ENCODE data around the gene FMNL1.

The FMNL1 gene

GRCh38 chr17:45258981-45259380, 37.3 kb downstream of the FMNL1 start:
- DNase-seq (ENCODE audit: low read depth): no peak

DNA sequence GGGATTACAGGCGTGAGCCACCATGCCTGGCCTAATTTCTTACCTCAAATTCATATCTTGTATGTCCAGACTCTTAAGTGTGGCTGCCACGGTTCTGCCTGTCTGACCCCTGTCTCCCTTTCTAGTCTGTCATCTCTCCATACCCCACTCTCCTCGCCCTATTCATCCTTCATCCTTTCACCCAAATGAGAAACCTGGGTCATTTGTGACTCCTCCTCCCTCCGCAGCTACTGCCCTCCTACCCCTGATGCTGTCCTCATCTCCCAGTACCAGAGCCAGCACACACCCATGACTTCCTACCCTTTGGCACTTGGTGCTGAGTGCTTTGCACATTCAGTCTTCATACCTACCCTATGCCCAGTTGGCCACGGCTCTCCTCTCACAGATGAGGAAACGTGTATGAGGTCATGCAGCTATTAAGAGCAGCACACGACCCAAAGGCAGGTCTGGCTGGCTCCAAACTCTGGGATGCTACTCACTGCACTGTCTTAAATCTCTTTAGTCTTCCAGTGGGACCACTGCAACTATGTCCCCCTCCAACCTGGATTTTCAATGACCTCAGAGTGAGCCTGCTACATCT, 38.6 kb downstream of the FMNL1 start:
- no peak for DNase-seq (ENCODE audit: low read depth)

DNA sequence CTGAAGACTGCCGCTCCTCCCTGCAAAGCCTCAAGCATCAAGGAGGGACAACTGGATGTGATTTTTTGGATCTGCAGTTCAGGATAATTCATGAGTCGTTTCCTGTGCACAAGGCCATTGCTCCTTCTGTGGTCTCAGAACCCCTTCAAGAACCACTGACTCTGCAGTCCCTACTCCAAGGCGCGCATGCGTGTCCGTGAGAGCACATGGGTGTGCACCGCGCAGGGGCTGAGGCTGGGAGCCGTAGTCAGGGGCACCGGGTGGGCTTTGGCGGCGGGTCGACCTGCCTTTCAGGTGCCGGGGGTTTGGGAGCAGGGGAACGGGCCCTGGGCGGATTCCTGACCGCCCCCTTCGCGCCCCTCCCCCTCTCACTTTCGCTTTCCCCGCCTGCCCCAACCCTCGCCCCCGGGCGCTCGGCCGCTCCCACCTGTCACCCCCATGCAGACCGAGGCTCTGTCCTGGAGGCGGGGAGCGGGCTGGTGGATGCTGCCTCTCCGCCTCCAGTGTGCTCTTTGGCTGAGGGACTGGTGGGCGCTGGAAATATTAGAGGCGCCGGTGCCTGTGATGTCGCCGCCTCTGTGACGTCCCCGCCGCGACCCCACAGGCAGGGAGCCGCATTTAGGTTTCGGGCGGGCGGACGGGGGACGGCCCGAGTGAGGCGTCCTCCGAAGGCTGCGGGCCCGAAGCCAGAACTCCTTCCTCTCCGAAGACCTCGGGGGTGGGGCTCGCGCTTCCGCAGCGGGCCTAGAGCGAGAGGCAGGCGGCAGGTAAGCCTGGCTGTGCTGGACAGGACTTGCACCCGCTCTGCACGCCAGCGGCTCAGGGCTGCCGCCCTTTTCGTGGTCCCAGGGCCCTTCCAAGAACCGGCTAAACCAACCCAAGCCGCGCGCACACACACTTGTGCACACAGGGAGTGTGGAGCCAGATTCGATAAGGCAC, 40.2 kb downstream of the FMNL1 start, which contains the start of gene SPATA32:
TSS of gene SPATA32 (minus strand) at position 518 of the 939 bp plus-strand sequence. CDS start at position 440, 78 bp downstream.
- DNase-seq (ENCODE audit: low read depth): peak; percentile 56

GRCh38 chr17:45262516-45263476, 41.1 kb downstream of the FMNL1 start:
- DNase-seq (ENCODE audit: low read depth): no peak

DNA sequence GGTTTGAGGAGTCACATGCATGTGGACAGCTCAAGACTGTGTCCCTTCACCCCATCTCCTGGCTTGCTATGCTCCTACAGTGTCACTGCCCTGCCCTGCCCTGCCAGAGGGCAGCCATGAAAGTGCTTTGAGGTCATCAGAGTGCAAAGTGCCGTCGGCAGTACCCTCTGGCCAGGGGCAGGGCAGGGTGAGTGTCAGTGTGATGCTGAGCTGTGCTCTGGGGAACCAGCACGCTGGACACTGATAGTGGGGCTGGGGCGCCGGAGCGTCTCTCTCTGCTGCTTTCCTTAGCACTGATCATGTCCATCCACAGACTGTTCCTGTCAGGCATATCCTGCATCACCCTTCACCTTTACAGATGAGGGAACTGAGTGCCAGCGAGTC, 41.8 kb downstream of the FMNL1 start:
- DNase-seq (ENCODE audit: low read depth): no peak

GRCh38 chr17:45264430-45264829, 42.7 kb downstream of the FMNL1 start:
- DNase-seq (ENCODE audit: low read depth): no peak

GRCh38 chr17:45264988-45265387, 43.3 kb downstream of the FMNL1 start:
- DNase-seq (ENCODE audit: low read depth): no peak

DNA sequence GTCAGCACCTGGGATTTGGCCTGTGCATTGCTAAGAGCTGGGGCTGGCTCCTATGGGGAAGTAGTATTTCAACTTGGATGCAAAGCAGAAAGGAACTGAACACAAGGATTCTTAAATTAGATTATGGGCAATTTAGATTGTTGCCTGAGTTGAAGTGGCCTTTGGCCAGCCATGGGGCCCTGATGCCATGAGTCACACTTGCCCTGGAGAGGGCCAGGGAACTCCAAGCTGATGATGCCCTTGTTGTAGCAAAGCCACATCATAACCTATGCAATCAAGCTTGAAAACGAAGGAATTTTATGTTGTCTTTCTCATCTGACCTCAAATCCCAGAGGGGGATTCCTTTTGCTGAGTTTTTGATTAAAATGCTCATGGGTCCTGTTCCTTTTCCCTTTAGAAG, 44.1 kb downstream of the FMNL1 start:
- DNase-seq (ENCODE audit: low read depth): no peak

GRCh38 chr17:45266372-45266926, 44.8 kb downstream of the FMNL1 start:
- DNase-seq (ENCODE audit: low read depth): no peak

DNA sequence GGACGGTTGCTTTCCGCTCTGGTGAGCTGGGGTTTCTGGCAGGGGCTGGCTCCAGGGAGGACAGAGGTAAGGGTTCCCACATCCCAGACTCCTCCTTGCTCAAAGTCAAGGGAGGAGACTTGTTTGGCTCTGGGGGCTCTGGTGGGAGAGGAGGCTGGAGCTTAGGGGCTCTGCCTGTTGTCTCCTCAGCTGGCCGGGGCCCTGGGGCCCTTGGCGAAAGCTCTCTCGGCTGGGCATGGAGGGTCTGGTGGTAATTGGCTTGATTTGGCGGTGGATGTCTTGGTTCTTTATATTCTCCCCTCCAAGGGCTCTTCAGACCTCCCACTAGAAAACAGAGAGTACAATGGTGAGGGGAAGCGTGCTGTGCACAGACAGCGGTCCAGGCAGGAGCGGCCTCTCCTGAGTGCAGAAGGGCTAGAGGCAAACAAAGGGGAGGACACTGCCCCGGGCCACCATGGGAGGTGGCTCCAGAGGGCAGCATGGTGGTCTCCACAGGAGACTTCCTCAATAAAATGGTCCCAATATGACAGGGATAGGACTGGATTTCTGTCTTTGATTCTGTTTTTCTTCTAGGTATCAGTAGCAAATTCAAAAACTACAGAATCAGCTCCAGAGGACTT, 45.9 kb downstream of the FMNL1 start:
- no peak for DNase-seq (ENCODE audit: low read depth)

GRCh38 chr17:45269912-45270311, 48.2 kb downstream of the FMNL1 start:
- no peak for DNase-seq (ENCODE audit: low read depth)

GRCh38 chr17:45270828-45271418, 49.2 kb downstream of the FMNL1 start:
- DNase-seq (ENCODE audit: low read depth): peak; percentile 36

- no peak for DNase-seq (ENCODE audit: low read depth)
Measured at GRCh38 chr17:45271603-45272002, 49.9 kb downstream of the FMNL1 start.

DNA sequence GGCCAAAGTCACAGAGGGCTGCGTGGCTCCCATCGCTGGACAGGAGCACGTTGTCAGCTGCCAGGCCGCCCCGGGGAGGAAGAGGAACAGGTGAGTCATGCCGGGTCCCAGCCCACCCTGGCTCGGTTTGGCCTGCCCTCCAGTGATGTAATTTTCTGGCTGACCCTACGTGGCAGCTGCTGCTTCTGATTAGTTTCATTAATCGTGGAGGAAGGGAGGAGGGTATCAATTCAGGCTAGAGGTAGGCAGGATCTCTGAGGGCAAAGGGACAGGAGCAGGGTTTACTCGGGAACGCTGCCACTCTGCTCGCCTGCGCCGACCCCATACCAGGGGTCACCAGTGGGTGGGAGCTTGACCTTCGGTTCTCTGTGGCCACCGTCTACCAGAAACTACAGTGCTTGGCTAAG, 51.9 kb downstream of the FMNL1 start:
- DNase-seq (ENCODE audit: low read depth): no peak

GRCh38 chr17:45274033-45274432, 52.3 kb downstream of the FMNL1 start:
- DNase-seq (ENCODE audit: low read depth): no peak

DNA sequence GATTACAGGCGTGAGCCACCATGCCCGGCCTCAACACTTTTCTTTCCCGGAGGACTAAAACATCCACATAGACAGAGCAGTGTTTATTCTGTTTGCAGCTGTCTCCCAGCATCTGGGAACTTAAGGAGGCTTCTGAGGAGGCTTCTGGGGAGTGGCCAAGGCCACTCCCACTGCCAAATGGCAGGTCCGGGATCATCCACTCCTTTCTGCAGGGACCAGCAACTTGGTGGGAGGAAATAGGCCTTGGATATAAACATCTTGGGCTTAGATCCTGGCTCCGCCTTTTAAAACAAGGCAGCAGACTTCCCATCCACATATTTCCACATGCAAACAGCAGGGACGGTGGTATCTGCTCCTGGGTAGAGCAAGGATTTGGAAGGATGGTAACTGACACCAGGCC, 54.3 kb downstream of the FMNL1 start:
- no peak for DNase-seq (ENCODE audit: low read depth)

GRCh38 chr17:45277216-45277849, 55.6 kb downstream of the FMNL1 start:
- peak; percentile 82 for DNase-seq (ENCODE audit: low read depth)

DNA sequence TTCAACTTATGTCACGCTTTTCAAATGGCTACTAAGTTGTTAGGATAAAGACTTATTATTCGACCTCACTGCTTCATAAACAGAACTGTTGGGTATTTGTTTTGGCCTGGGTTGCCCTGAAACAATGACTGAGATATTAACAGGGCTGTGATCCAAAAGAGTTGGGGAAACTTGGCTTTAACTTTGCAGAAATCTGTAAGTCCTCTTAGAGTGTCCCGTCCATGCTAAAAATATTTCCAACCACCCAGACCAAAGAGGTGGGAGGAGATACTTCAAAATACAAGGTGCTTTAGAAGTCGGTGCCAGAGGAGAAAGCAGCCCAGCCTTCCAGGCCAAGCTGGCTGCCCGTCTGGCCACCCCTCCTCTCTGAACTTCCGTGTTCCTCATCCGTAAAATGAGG, 56.3 kb downstream of the FMNL1 start:
- DNase-seq (ENCODE audit: low read depth): no peak

DNA sequence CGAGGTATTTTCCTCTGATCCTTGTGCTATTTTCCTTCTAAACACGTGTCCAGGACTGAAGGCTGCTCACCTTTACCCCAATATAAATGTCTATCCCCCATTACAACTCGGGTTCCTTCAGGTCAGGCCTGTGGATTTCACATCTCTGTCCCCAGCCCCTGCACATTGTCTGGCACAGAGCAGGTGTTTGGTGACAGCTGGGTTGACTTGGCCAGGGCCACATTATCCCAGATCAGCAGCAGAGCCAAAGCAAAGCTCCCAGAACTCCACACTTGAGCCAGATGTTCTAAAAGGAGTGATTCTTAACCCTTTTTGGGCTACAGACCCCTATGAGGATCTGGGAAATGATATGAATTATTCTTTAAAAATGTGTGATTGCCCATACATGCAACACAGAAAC, 58.2 kb downstream of the FMNL1 start:
- DNase-seq (ENCODE audit: low read depth): no peak

Data from activated T-cell treated with anti-CD3 and anti-CD28 coated beads for 24 hours (primary cell).